Endothelial cell of umbilical vein (primary cell): ENCODE measurements around the gene PLAAT1. TPM values are rescaled to one million over a fixed set of nuclear protein-coding genes. Genes with fewer than 3 reads are reported as not detected.

ENCODE experiments used
- BruUV-seq: library from RNA; stranded (reverse); fragments of 400-500 nt; replicated peaks from 2 replicates; lab custom pipeline; 2021; lab: Mats Ljungman, UMichigan
- CTCF ChIA-PET: fragments of 300-600, 350-600 bp; sonication (Branson Sonifier 250); formaldehyde crosslinking; loops from one replicate; lab custom pipeline; 2021; ENCODE audit warnings: antibody characterized with exemption, inconsistent platforms; lab: Charles Lee
- POLR2A ChIA-PET: fragments of 300-600, 350-600 bp; sonication (Branson Sonifier 250); formaldehyde crosslinking; loops from one replicate; lab custom pipeline; 2021; ENCODE audit warnings: antibody characterized with exemption, inconsistent platforms; lab: Charles Lee
- DNase-seq: peaks from one replicate; pipeline ENCODE4 v3.0.0-alpha.2; 2011; ENCODE audit warnings: low read depth, low spot score
- FAIRE-seq: peaks from 2 replicates; lab custom pipeline; 2011; peaks lifted over from hg19 to GRCh38; lab: Jason Lieb, UNC
- H2AFZ ChIP-seq: 2 replicates; pipeline ENCODE4 v1.6.0; 2012; ENCODE audit warnings: low read depth, low read length, control low read depth, inconsistent platforms
- H3K27ac ChIP-seq: 2 replicates; pipeline ENCODE4 v1.5.1; 2011; ENCODE audit warnings: low read depth, mild to moderate bottlenecking, control low read depth, low read length, moderate library complexity; ENCODE audit not compliant: insufficient read depth
- H3K27me3 ChIP-seq, 2 experiments: 2 replicates each; pipeline versions ENCODE4 v1.6.0 to v1.6.1; 2011; ENCODE audit warnings: low read length in 2 of 2, mixed read lengths in 1 of 2; ENCODE audit not compliant: control insufficient read depth in 2 of 2, insufficient read depth in 2 of 2
- H3K36me3 ChIP-seq, 2 experiments: 2 replicates in 1 of 2; 3 replicates in 1 of 2; pipeline ENCODE4 v1.5.1; 2011; ENCODE audit warnings: low read length in 2 of 2, mild to moderate bottlenecking in 1 of 2, moderate library complexity in 1 of 2; ENCODE audit not compliant: control insufficient read depth in 2 of 2, insufficient read depth in 2 of 2; ENCODE audit errors: extremely low read depth in 1 of 2
- H3K4me1 ChIP-seq: 3 replicates; pipeline ENCODE4 v1.5.1; 2011; ENCODE audit warnings: mild to moderate bottlenecking, low read length; ENCODE audit not compliant: control insufficient read depth, insufficient read depth; ENCODE audit errors: extremely low read depth
- H3K4me2 ChIP-seq: 2 replicates; pipeline ENCODE4 v1.6.1; 2011; ENCODE audit warnings: low read length, control low read depth, mixed read lengths; ENCODE audit not compliant: insufficient read depth
- H3K4me3 ChIP-seq, 3 experiments: fragments of 200-600 bp in 1 of 3; sonication (generic), shearing (Covaris generic) in 1 of 3; replicated peaks in 1 of 3; 2 replicates each; pipeline ENCODE4 v1.5.1; 2011 to 2016; ENCODE audit warnings: control low read depth in 3 of 3, low read length in 3 of 3, mild to moderate bottlenecking in 2 of 3, inconsistent platforms in 1 of 3, low read depth in 1 of 3, moderate library complexity in 1 of 3; ENCODE audit not compliant: insufficient read depth in 1 of 3
- H3K79me2 ChIP-seq: 2 replicates; pipeline ENCODE4 v1.6.0; 2012; ENCODE audit warnings: low read length, inconsistent platforms; ENCODE audit not compliant: control insufficient read depth, insufficient read depth
- H3K9ac ChIP-seq: replicated peaks from 2 replicates; pipeline ENCODE3; 2011; ENCODE audit warnings: low read length, control low read depth; ENCODE audit not compliant: insufficient read depth; ENCODE audit errors: extremely low read depth
- H3K9me1 ChIP-seq: replicated peaks from 3 replicates; pipeline ENCODE4 v1.6.0; 2011; ENCODE audit warnings: mild to moderate bottlenecking, low read length; ENCODE audit not compliant: control insufficient read depth, insufficient read depth; ENCODE audit errors: extremely low read depth
- H3K9me3 ChIP-seq: replicated peaks from 2 replicates; pipeline ENCODE4 v1.5.1; 2012; ENCODE audit warnings: low read length, inconsistent platforms; ENCODE audit not compliant: control insufficient read depth, insufficient read depth
- H4K20me1 ChIP-seq: replicated peaks from 2 replicates; pipeline ENCODE3; 2011; ENCODE audit warnings: mild to moderate bottlenecking, low read length; ENCODE audit not compliant: control insufficient read depth, insufficient read depth; ENCODE audit errors: extremely low read depth
- EZH2 ChIP-seq: IDR thresholded peaks from 2 replicates; pipeline ENCODE4 v1.6.1; 2012; ENCODE audit warnings: borderline replicate concordance, low read depth, mild to moderate bottlenecking, moderate library complexity, low read length, inconsistent platforms; ENCODE audit not compliant: severe bottlenecking
- FOS ChIP-seq: IDR thresholded peaks from 2 replicates; pipeline ENCODE4 v1.6.1; 2011; ENCODE audit warnings: mild to moderate bottlenecking, low read length, moderate library complexity, borderline replicate concordance; ENCODE audit not compliant: insufficient read depth
- GATA2 ChIP-seq: IDR thresholded peaks from 2 replicates; pipeline ENCODE4 v1.7.0; 2011; ENCODE audit warnings: low read depth, mild to moderate bottlenecking, moderate library complexity, mixed read lengths, low read length; ENCODE audit not compliant: insufficient read length, insufficient read depth
- JUN ChIP-seq: IDR thresholded peaks from 2 replicates; pipeline ENCODE4 v1.6.1; 2011; ENCODE audit warnings: borderline replicate concordance, low read depth; ENCODE audit not compliant: insufficient read length, insufficient read depth
- MAX ChIP-seq: IDR thresholded peaks from 2 replicates; pipeline ENCODE4 v1.6.1; 2011; ENCODE audit not compliant: insufficient read depth, insufficient read length
- MYC ChIP-seq: IDR thresholded peaks from one replicate; pipeline ENCODE4 v1.6.1; 2011; ENCODE audit warnings: mild to moderate bottlenecking, low read depth, low read length
- POLR2A ChIP-seq: IDR thresholded peaks from 2 replicates; pipeline ENCODE4 v1.6.1; 2012; ENCODE audit warnings: low read depth, mild to moderate bottlenecking, control low read depth, low read length
- POLR2AphosphoS5 ChIP-seq: IDR thresholded peaks from 2 replicates; pipeline ENCODE4 v1.6.1; 2012; ENCODE audit warnings: low read depth, mild to moderate bottlenecking, control low read depth, low read length, moderate library complexity; ENCODE audit not compliant: insufficient read depth
- dilution Hi-C: fragments of 300-500 bp; cut with MboI; formaldehyde crosslinking; loops from one replicate; pipeline ENCODE4 v1.15.0; 2019; ENCODE audit warnings: low sequenced_read_pairs; ENCODE audit not compliant: extremely low pct_ligation_motif_present
- intact Hi-C: fragments of 100-400 bp; cut with micrococcal nuclease; formaldehyde crosslinking; loops from one replicate; pipeline ENCODE4 v1.10.0; 2022
- polyA plus RNA-seq, 4 experiments: library from polyadenylated mRNA; depleted of rRNA in 3 of 4; stranded (reverse) in 3 of 4; unstranded in 1 of 4; fragments of >200 nt; gene quantifications; 2 replicates each; pipeline versions ENCODE4 v1.2.1 to v1.2.3, GENCODE V29; 2011 to 2012; ENCODE audit warnings: missing spikeins in 1 of 4
- total RNA-seq: library from RNA; stranded (reverse); gene quantifications from 2 replicates; pipeline ENCODE4 v1.2.3, GENCODE V29; 2021
- TF ChIP-seq, protein P1 (sequence below), 2 donors: IDR thresholded peaks; 1 replicate in 1 of 2; 2 replicates in 1 of 2; pipeline ENCODE4 v1.5.1; 2011; ENCODE audit warnings: low read length in 2 of 2, mild to moderate bottlenecking in 2 of 2, moderate library complexity in 2 of 2, control low read depth in 1 of 2, inconsistent platforms in 1 of 2, low read depth in 1 of 2; ENCODE audit not compliant: insufficient read depth in 1 of 2; ENCODE audit errors: extremely low read depth in 1 of 2

Gene PLAAT1
- total and polyA plus RNA-seq, 2 donors (not counting 3 experiments of a cell fraction or from before 2014, with no cell fraction given) = 0.58 to 0.75 TPM

GRCh38 chr3:193270451-193270850 lies 29.4 kb downstream of the PLAAT1 start:
- H3K4me1 ChIP-seq = no peaks in the 10 kb centered on the region
- H3K9me1 ChIP-seq = no peaks in the 10 kb centered on the region
- no peaks in the 10 kb centered on the region for H3K9me3 ChIP-seq
- no peak overlapping the region for H3K4me3 ChIP-seq
- dilution Hi-C loops (no loop called here), intact Hi-C loops (no loop called here)
- FAIRE-seq (no peak), DNase-seq (no peak)
- CTCF ChIA-PET = no interaction called here
- POLR2A ChIA-PET = no interaction called here
- no peak overlapping the region for H3K9ac ChIP-seq
- H2AFZ ChIP-seq = no peak overlapping the region
- H3K27me3 ChIP-seq = no peaks in the 10 kb centered on the region
- no peak overlapping the region for H3K27ac ChIP-seq
- H3K36me3 ChIP-seq = no peaks in the 10 kb centered on the region
- no peak overlapping the region for H3K4me2 ChIP-seq
- no peak for TF ChIP-seq POLR2AphosphoS5
- TF ChIP-seq FOS = no peak
- TF ChIP-seq POLR2A = no peak
- TF ChIP-seq GATA2 = no peak
- no peak for TF ChIP-seq MYC
- no peak for TF ChIP-seq JUN
- TF ChIP-seq EZH2 = no peak
- no peak for TF ChIP-seq MAX
- TF ChIP-seq, protein P1, sequence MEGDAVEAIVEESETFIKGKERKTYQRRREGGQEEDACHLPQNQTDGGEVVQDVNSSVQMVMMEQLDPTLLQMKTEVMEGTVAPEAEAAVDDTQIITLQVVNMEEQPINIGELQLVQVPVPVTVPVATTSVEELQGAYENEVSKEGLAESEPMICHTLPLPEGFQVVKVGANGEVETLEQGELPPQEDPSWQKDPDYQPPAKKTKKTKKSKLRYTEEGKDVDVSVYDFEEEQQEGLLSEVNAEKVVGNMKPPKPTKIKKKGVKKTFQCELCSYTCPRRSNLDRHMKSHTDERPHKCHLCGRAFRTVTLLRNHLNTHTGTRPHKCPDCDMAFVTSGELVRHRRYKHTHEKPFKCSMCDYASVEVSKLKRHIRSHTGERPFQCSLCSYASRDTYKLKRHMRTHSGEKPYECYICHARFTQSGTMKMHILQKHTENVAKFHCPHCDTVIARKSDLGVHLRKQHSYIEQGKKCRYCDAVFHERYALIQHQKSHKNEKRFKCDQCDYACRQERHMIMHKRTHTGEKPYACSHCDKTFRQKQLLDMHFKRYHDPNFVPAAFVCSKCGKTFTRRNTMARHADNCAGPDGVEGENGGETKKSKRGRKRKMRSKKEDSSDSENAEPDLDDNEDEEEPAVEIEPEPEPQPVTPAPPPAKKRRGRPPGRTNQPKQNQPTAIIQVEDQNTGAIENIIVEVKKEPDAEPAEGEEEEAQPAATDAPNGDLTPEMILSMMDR (IDR thresholded peaks at IDR 0.05; ENCODE audit: extremely low read depth in 1 of 2, insufficient read depth in 1 of 2, low read depth in 1 of 2, low read length in 2 of 2) = no peak
- BruUV-seq = no TSS peak
- no peaks in the 10 kb centered on the region for H4K20me1 ChIP-seq
- no peaks in the 10 kb centered on the region for H3K79me2 ChIP-seq
